B cell (primary cell): ENCODE measurements around the gene F13A1. TPM values are rescaled to one million over a fixed set of nuclear protein-coding genes. Genes with fewer than 3 reads are reported as not detected.

Experiments used
- ATAC-seq: fragments of 200-7000 bp; cut with Tn5 transposase; one replicate; pipeline ENCODE4 v1.10.0; 2021; ENCODE audit warnings: low read depth, mild to moderate bottlenecking, moderate number of reproducible peaks, moderate library complexity
- CTCF ChIA-PET: fragments of 350-600 bp; sonication (Branson Sonifier 250); formaldehyde crosslinking; loops from one replicate; lab custom pipeline; 2021; ENCODE audit warnings: antibody characterized with exemption, inconsistent platforms; lab: Charles Lee
- POLR2A ChIA-PET: fragments of 350-600 bp; sonication (Branson Sonifier 250); formaldehyde crosslinking; loops from one replicate; lab custom pipeline; 2021; ENCODE audit warnings: antibody characterized with exemption; lab: Charles Lee
- DNase-seq: peaks from one replicate; pipeline ENCODE4 v3.0.0; 2013
- H2AFZ ChIP-seq: 2 replicates; pipeline ENCODE4 v1.6.1; 2012; ENCODE audit warnings: mild to moderate bottlenecking, low read depth, low read length; ENCODE audit not compliant: insufficient read depth, poor library complexity, severe bottlenecking
- H3K27ac ChIP-seq, 2 donors: 1 replicate in 1 of 2; 2 replicates in 1 of 2; pipeline ENCODE4 v1.5.1; 2012 to 2013; ENCODE audit warnings: low read length in 2 of 2, mild to moderate bottlenecking in 2 of 2, moderate library complexity in 1 of 2
- H3K27me3 ChIP-seq, 4 experiments: fragments of 200-600 bp in 1 of 4; sonication (generic) in 1 of 4; replicated peaks in 1 of 4; 1 replicate in 2 of 4; 2 replicates in 2 of 4; pipeline versions ENCODE4 v1.6.1 to v1.7.0; 2013 to 2016; ENCODE audit warnings: low read length in 3 of 4, mild to moderate bottlenecking in 2 of 4, mixed read lengths in 1 of 4, moderate library complexity in 1 of 4; ENCODE audit not compliant: insufficient read depth in 4 of 4, control insufficient read depth in 3 of 4; ENCODE audit errors: control extremely low read depth in 1 of 4
- H3K36me3 ChIP-seq, 2 experiments: replicated peaks in 1 of 2; 1 replicate in 1 of 2; 2 replicates in 1 of 2; pipeline versions ENCODE4 v1.6.1 to v1.7.1; 2013; ENCODE audit warnings: low read length in 1 of 2; ENCODE audit not compliant: insufficient read depth in 2 of 2, control insufficient read depth in 1 of 2; ENCODE audit errors: control extremely low read depth in 1 of 2, extremely low read depth in 1 of 2
- H3K4me1 ChIP-seq, 2 donors: fragments of 200-600 bp in 1 of 2; sonication (generic) in 1 of 2; 1 replicate in 1 of 2; 2 replicates in 1 of 2; pipeline versions ENCODE4 v1.5.1 to v1.6.1; 2013 to 2017; ENCODE audit warnings: low read length in 2 of 2; ENCODE audit not compliant: control insufficient read depth in 2 of 2, insufficient read depth in 2 of 2
- H3K4me2 ChIP-seq: replicated peaks from 2 replicates; pipeline ENCODE3; 2012; ENCODE audit warnings: mild to moderate bottlenecking, low read depth, low read length; ENCODE audit not compliant: poor library complexity, severe bottlenecking
- H3K4me3 ChIP-seq, 5 experiments: fragments of 200-600 bp in 1 of 5; sonication (generic) in 1 of 5; 1 replicate in 3 of 5; 2 replicates in 2 of 5; pipeline versions ENCODE4 v1.5.1 to v1.7.0; 2011 to 2016; ENCODE audit warnings: low read length in 4 of 5, mild to moderate bottlenecking in 4 of 5, low read depth in 2 of 5, control low read depth in 1 of 5, moderate library complexity in 1 of 5; ENCODE audit not compliant: insufficient read depth in 1 of 5; ENCODE audit errors: control extremely low read depth in 1 of 5, extremely low read depth in 1 of 5
- H3K79me2 ChIP-seq: fragments of 200-600 bp; sonication (generic); one replicate; pipeline ENCODE4 v1.6.0; 2016; ENCODE audit warnings: low read length; ENCODE audit not compliant: control insufficient read depth, insufficient read depth
- H3K9ac ChIP-seq: fragments of 200-600 bp; sonication (generic); 2 replicates; pipeline ENCODE4 v1.6.1; 2017; ENCODE audit warnings: mild to moderate bottlenecking, low read length, moderate library complexity
- H3K9me3 ChIP-seq, 3 donors: one replicate each; pipeline versions ENCODE4 v1.6.1 to v1.7.1; 2013; ENCODE audit warnings: low read length in 2 of 3; ENCODE audit not compliant: control insufficient read depth in 2 of 3, insufficient read depth in 1 of 3; ENCODE audit errors: control extremely low read depth in 1 of 3
- H4K20me1 ChIP-seq: 2 replicates; pipeline ENCODE4 v1.6.0; 2012; ENCODE audit warnings: mild to moderate bottlenecking, low read length; ENCODE audit not compliant: insufficient read depth, control insufficient read depth, poor library complexity, severe bottlenecking
- H3K27ac Mint-ChIP-seq: one replicate; pipeline ENCODE4 v1.8.0; 2021; ENCODE audit warnings: mixed read lengths
- H3K27me3 Mint-ChIP-seq: one replicate; pipeline ENCODE4 v1.8.0; 2021; ENCODE audit warnings: mixed read lengths
- H3K4me1 Mint-ChIP-seq: one replicate; pipeline ENCODE4 v1.8.0; 2021; ENCODE audit warnings: mixed read lengths
- H3K4me3 Mint-ChIP-seq: one replicate; pipeline ENCODE4 v1.8.0; 2021; ENCODE audit warnings: mixed read lengths
- H3K9me3 Mint-ChIP-seq: one replicate; pipeline ENCODE4 v1.8.0; 2022; ENCODE audit warnings: mixed read lengths; ENCODE audit not compliant: insufficient read depth
- CTCF ChIP-seq: fragments of 200-600 bp; IDR thresholded peaks from one replicate; pipeline ENCODE4 v1.8.0; 2022; ENCODE audit warnings: antibody characterized with exemption, mild to moderate bottlenecking
- EZH2 ChIP-seq: IDR thresholded peaks from 2 replicates; pipeline ENCODE4 v1.6.1; 2012; ENCODE audit warnings: borderline replicate concordance, low read depth, mild to moderate bottlenecking, moderate library complexity, low read length; ENCODE audit not compliant: insufficient read depth, poor library complexity, severe bottlenecking
- WGBS: methylation state at CpG from one replicate; pipeline ENCODE4 v1.1.5; 2013; ENCODE audit warnings: missing lambda C conversion rate; ENCODE audit not compliant: insufficient coverage; 5-methylcytosine and 5-hydroxymethylcytosine counted together
- intact Hi-C: fragments of 100-400 bp; cut with micrococcal nuclease; formaldehyde crosslinking; loops from one replicate; pipeline ENCODE4 v1.10.0; 2022
- polyA plus RNA-seq: library from polyadenylated mRNA; depleted of rRNA; stranded (reverse); fragments of >200 nt; gene quantifications from 2 replicates; pipeline ENCODE4 v1.2.3, GENCODE V29; 2012
- total RNA-seq, 2 donors: library from RNA; stranded (reverse); fragments of 120-200 nt in 1 of 2; gene quantifications; 1 replicate in 1 of 2; 2 replicates in 1 of 2; pipeline versions ENCODE4 v1.2.3 to v1.2.4, GENCODE V29; 2013 to 2022

Gene F13A1
- total and polyA plus RNA-seq, 2 donors (not counting 1 experiment from before 2014, with no cell fraction given): 0.43 to 2.0 TPM

- H3K9me3 Mint-ChIP-seq: no peaks in the 10 kb centered on the region
- intact Hi-C loops: no loop called here
These were observed 120.8 kb downstream of the F13A1 start for GRCh38 chr6:6199678-6200077.

GRCh38 chr6:6196762-6197161, 123.7 kb downstream of the F13A1 start:
- H3K27ac ChIP-seq: no peak overlapping the region
- Mint-ChIP-seq H3K27ac (no peak overlapping the region), H3K9me3 (no peaks in the 10 kb centered on the region), H3K4me1 (no peaks in the 10 kb centered on the region), H3K27me3 (peaks cover 58% of the 10 kb centered on the region), H3K4me3 (no peak overlapping the region)
- H3K4me1 ChIP-seq: no peaks in the 10 kb centered on the region
- DNase-seq (no peak), ATAC-seq (no peak)
- intact Hi-C loops: no loop called here
- no peaks in the 10 kb centered on the region for H3K36me3 ChIP-seq
- WGBS: 78% methylated on average over 1 of the region's 3 CpGs
- H4K20me1 ChIP-seq: no peaks in the 10 kb centered on the region
- H3K9ac ChIP-seq: no peak overlapping the region
- no peak for TF ChIP-seq EZH2
- H3K4me3 ChIP-seq: no peak overlapping the region
- H3K4me2 ChIP-seq: no peak overlapping the region
- no peak overlapping the region for H2AFZ ChIP-seq
- H3K27me3 ChIP-seq: peaks cover 0 to 14% (median 9%) of the 10 kb centered on the region in 4 experiments
- ChIA-PET CTCF (interaction anchor here (1.0 kb wide), 1 partner anchor 139 kb away, joined by 3 read pairs; no protein-coding TSS in a partner anchor), POLR2A (no interaction called here)
- H3K9me3 ChIP-seq: no peaks in the 10 kb centered on the region
- no peaks in the 10 kb centered on the region for H3K79me2 ChIP-seq

More at GRCh38 chr6:6199678-6200077, 120.8 kb downstream of the F13A1 start:
- Histone ChIP-seq H3K36me3 (no peaks in the 10 kb centered on the region), H3K9ac (no peak overlapping the region), H3K27me3 (peaks cover 0 to 11% (median 5%) of the 10 kb centered on the region in 4 experiments), H3K79me2 (no peaks in the 10 kb centered on the region), H3K4me3 (no peak overlapping the region), H3K4me1 (no peaks in the 10 kb centered on the region), H2AFZ (no peak overlapping the region), H4K20me1 (no peaks in the 10 kb centered on the region), H3K27ac (no peak overlapping the region), H3K4me2 (no peak overlapping the region), H3K9me3 (no peaks in the 10 kb centered on the region)
- H3K4me3 Mint-ChIP-seq: no peak overlapping the region
- ChIA-PET CTCF (interaction anchor here (0.7 kb wide), 1 partner anchor 11 kb away, joined by 3 read pairs; no protein-coding TSS in a partner anchor), POLR2A (no interaction called here)
- H3K27me3 Mint-ChIP-seq: peaks cover 39% of the 10 kb centered on the region
- H3K27ac Mint-ChIP-seq: no peak overlapping the region
- DNase-seq (no peak), ATAC-seq (no peak)
- TF ChIP-seq CTCF: no peak
- no peak for TF ChIP-seq EZH2
- 94% methylated on average over 3 of the region's 3 CpGs for WGBS
- H3K4me1 Mint-ChIP-seq: no peaks in the 10 kb centered on the region
